HFF-Myc (cell line): ENCODE measurements around the gene SEMA3F.
A peak's percentile ranks its signal among the peaks of the same experiment; 100 is the strongest.
"Not testable (repeated sequence)": the region's sequence is repeated elsewhere in the genome, so short reads cannot be mapped to it uniquely, and the experiment has no call there.

Source experiments
- DNase-seq: peaks from one replicate; pipeline ENCODE4 v3.0.0-alpha.2; 2011; ENCODE audit warnings: low read depth; ENCODE audit errors: extremely low read depth
- H3K4me3 ChIP-seq: replicated peaks from 2 replicates; pipeline ENCODE4 v1.5.1; 2011; ENCODE audit warnings: low read depth, mild to moderate bottlenecking, control low read depth, low read length
- TF ChIP-seq, protein P1 (sequence below): IDR thresholded peaks from 2 replicates; pipeline ENCODE4 v1.5.1; 2012; ENCODE audit warnings: mild to moderate bottlenecking, low read depth, low read length, control low read depth; ENCODE audit errors: missing control alignments

The SEMA3F gene

DNA sequence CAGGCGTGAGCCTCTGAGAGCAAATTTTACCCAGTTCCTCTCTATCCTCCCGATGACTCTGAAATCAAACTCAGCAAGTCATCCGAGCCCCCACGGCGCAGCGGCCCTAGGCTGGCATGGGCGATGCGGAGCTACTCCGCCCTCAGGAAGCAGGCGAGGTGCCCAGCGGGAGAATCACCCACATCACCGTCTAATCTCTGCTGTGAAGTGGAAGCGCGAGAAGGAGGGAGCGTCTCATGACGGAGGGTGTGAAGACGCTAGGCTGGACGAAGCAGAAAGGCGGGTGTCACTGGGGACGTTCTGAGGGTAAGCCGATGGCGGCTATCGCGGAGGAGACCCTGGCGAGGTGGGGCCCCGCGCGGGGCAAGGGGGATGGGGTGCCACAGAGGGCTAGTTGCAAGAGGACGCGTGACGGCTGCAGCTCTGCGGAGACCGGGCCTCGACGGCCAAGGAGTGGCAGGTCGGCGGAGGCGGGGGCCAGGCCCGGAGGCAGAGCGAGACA lies 71.8 kb downstream of the SEMA3F start:
- DNase-seq = no peak

GRCh38 chr3:50227390-50228183 lies 72.5 kb downstream of the SEMA3F start:
- peak overlapping the region; percentile 74 for H3K4me3 ChIP-seq
- TF ChIP-seq, protein P1, sequence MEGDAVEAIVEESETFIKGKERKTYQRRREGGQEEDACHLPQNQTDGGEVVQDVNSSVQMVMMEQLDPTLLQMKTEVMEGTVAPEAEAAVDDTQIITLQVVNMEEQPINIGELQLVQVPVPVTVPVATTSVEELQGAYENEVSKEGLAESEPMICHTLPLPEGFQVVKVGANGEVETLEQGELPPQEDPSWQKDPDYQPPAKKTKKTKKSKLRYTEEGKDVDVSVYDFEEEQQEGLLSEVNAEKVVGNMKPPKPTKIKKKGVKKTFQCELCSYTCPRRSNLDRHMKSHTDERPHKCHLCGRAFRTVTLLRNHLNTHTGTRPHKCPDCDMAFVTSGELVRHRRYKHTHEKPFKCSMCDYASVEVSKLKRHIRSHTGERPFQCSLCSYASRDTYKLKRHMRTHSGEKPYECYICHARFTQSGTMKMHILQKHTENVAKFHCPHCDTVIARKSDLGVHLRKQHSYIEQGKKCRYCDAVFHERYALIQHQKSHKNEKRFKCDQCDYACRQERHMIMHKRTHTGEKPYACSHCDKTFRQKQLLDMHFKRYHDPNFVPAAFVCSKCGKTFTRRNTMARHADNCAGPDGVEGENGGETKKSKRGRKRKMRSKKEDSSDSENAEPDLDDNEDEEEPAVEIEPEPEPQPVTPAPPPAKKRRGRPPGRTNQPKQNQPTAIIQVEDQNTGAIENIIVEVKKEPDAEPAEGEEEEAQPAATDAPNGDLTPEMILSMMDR = peak; percentile 69
- peak; percentile 48 for DNase-seq

More for the DNA sequence above, 71.8 kb downstream of the SEMA3F start:
- H3K4me3 ChIP-seq = peak overlapping the region; percentile 74
- TF ChIP-seq, protein P1 = no peak

DNA sequence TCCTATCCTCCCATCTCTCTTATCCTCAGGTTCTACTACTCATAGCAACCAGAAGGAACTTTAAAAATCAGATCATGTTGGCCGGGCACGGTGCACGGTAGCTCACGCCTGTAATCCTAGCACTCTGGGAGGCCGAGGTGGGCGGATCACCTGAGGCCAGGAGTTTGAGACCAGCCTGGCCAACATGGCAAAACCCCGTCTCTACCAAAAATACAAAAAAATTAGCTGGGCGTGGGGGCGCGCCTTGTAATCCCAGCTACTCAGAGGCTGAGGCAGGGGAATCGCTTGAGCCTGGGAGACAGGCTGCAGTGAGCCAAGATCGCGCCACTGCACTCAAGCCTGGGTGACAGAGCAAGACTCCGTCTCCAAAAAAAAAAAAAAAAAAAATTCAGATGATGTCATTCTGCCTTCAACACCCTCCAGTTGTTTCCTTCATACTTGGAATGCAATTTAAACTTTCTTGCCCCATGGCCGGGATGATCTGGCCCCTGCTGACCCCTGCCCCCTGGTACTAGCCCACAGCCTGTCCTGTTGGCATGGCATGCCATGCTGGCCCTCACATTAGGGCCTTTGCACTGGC lies 73.2 kb downstream of the SEMA3F start:
- peak overlapping the region; percentile 74 for H3K4me3 ChIP-seq
- DNase-seq = not testable (repeated sequence)

DNA sequence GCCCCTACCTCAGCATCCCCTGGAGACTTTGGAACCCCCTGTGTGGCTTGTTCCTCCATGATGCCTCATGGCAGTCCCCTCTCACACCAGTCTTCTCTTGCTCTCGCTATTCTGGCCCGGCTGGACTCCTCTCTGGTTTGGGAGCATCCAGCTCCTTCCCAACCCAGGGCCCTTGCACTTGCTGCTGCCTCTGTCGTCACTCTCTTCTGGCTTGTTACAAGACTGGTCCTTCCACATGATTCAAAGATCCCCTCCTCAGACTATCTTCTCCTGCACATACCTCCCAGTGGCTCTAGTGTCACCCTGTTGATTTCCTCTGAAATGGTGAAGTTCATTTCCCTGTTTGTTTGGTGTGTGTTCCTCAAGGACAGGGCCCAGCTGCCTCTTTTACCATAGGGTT lies 74.4 kb downstream of the SEMA3F start:
- no peak for DNase-seq
- TF ChIP-seq, protein P1 = no peak
- H3K4me3 ChIP-seq = no peak overlapping the region

- DNase-seq = no peak
Observed at GRCh38 chr3:50230104-50230793, 75.1 kb downstream of the SEMA3F start.

GRCh38 chr3:50230794-50231125 lies 75.6 kb downstream of the SEMA3F start:
- no peak overlapping the region for H3K4me3 ChIP-seq
- no peak for DNase-seq
- TF ChIP-seq, protein P1 = no peak

More at GRCh38 chr3:50230104-50230793, 75.1 kb downstream of the SEMA3F start:
- H3K4me3 ChIP-seq = no peak overlapping the region
- TF ChIP-seq, protein P1 = no peak

DNA sequence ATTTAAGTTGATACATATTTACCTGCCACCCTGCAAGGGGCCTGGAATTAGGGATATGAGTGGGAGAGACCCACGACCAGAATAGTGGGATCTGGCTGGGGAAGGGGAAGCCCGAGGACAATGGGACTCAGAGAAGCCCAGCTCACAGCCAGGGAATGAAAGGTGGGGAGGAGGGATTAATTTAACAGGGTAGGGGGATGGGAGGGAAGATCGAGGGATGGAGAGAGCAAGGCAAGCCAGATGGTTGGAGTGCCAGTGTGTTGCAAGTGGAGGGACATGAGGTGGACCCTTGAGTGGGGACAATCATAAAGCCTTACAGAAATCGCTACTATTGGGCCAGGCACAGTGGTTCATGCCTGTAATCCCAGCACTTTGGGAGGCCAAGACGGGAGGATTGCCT lies 76.5 kb downstream of the SEMA3F start:
- TF ChIP-seq, protein P1 = no peak
- H3K4me3 ChIP-seq = no peak overlapping the region
- no peak for DNase-seq
